ENCODE measurements around the gene GRXCR1.

Gene GRXCR1

GRCh38 chr4:42925921-42926320 lies 33.4 kb downstream of the GRXCR1 start:
- in situ Hi-C loops (cut with HindIII; ENCODE audit: low sequenced_read_pairs): no loop called here

- in situ Hi-C loops (cut with HindIII; ENCODE audit: low sequenced_read_pairs): no loop called here
Measured at GRCh38 chr4:42927946-42928345, 35.4 kb downstream of the GRXCR1 start.

- in situ Hi-C loops (cut with HindIII; ENCODE audit: low sequenced_read_pairs): no loop called here
Measured at GRCh38 chr4:42928582-42928981, 36.1 kb downstream of the GRXCR1 start.

GRCh38 chr4:42942216-42942615 lies 49.7 kb downstream of the GRXCR1 start:
- in situ Hi-C loops (cut with HindIII; ENCODE audit: low sequenced_read_pairs): no loop called here

- in situ Hi-C loops (cut with HindIII; ENCODE audit: low sequenced_read_pairs): no loop called here
Measured at GRCh38 chr4:42945874-42946273, 53.4 kb downstream of the GRXCR1 start.

GRCh38 chr4:42953321-42953720 lies 60.8 kb downstream of the GRXCR1 start:
- in situ Hi-C loops (cut with HindIII; ENCODE audit: low sequenced_read_pairs): no loop called here

- in situ Hi-C loops (cut with HindIII; ENCODE audit: low sequenced_read_pairs): no loop called here
Measured at GRCh38 chr4:42954963-42955669, 62.6 kb downstream of the GRXCR1 start.

- in situ Hi-C loops (cut with HindIII; ENCODE audit: low sequenced_read_pairs): no loop called here
Measured at GRCh38 chr4:42955746-42956505, 63.4 kb downstream of the GRXCR1 start.

- in situ Hi-C loops (cut with HindIII; ENCODE audit: low sequenced_read_pairs): no loop called here
Measured at GRCh38 chr4:42965326-42965725, 72.8 kb downstream of the GRXCR1 start.

GRCh38 chr4:42985976-42986375 lies 93.5 kb downstream of the GRXCR1 start:
- in situ Hi-C loops (cut with HindIII; ENCODE audit: low sequenced_read_pairs): no loop called here

GRCh38 chr4:42995343-42995944 lies 102.9 kb downstream of the GRXCR1 start:
- in situ Hi-C loops (cut with HindIII; ENCODE audit: low sequenced_read_pairs): no loop called here

- in situ Hi-C loops (cut with HindIII; ENCODE audit: low sequenced_read_pairs): no loop called here
Measured at GRCh38 chr4:43008793-43009192, 116.3 kb downstream of the GRXCR1 start.

GRCh38 chr4:43014256-43014655 lies 121.7 kb downstream of the GRXCR1 start:
- in situ Hi-C loops (cut with HindIII; ENCODE audit: low sequenced_read_pairs): no loop called here

- in situ Hi-C loops (cut with HindIII; ENCODE audit: low sequenced_read_pairs): no loop called here
Measured at GRCh38 chr4:43041632-43042031, 149.1 kb downstream of the GRXCR1 start.

GRCh38 chr4:43047058-43047457 lies 154.5 kb downstream of the GRXCR1 start:
- in situ Hi-C loops (cut with HindIII; ENCODE audit: low sequenced_read_pairs): no loop called here

GRCh38 chr4:43048570-43048969 lies 156.1 kb downstream of the GRXCR1 start:
- in situ Hi-C loops (cut with HindIII; ENCODE audit: low sequenced_read_pairs): no loop called here

GRCh38 chr4:43049326-43049725 lies 156.8 kb downstream of the GRXCR1 start:
- in situ Hi-C loops (cut with HindIII; ENCODE audit: low sequenced_read_pairs): no loop called here

GRCh38 chr4:43066415-43066814 lies 173.9 kb downstream of the GRXCR1 start:
- in situ Hi-C loops (cut with HindIII; ENCODE audit: low sequenced_read_pairs): no loop called here

GRCh38 chr4:43071069-43071468 lies 178.6 kb downstream of the GRXCR1 start:
- in situ Hi-C loops (cut with HindIII; ENCODE audit: low sequenced_read_pairs): no loop called here
